PC-9 (cell line): ENCODE measurements around the gene SRSF1. TPM values are rescaled to one million over a fixed set of nuclear protein-coding genes. Genes with fewer than 3 reads are reported as not detected.
A peak's percentile ranks its signal among the peaks of the same experiment; 100 is the strongest.

Source experiments
- Bru-seq: library from RNA; stranded (reverse); fragments of 400-500 nt; gene quantifications from one replicate; lab custom pipeline; 2021; lab: Mats Ljungman, UMichigan
- BruChase-seq, 2 experiments: library from RNA; stranded (reverse); fragments of 400-500 nt; gene quantifications; one replicate each; lab custom pipeline; 2021; lab: Mats Ljungman, UMichigan
- BruUV-seq: library from RNA; stranded (reverse); fragments of 400-500 nt; replicated peaks from 2 replicates; lab custom pipeline; 2021; lab: Mats Ljungman, UMichigan
- CTCF ChIA-PET: fragments of 300-600 bp; sonication (Branson Sonifier 250); formaldehyde crosslinking; loops from one replicate; lab custom pipeline; 2022; ENCODE audit warnings: antibody characterized with exemption; lab: Charles Lee
- POLR2A ChIA-PET: fragments of 300-600 bp; sonication (Branson Sonifier 250); formaldehyde crosslinking; loops from one replicate; lab custom pipeline; 2022; ENCODE audit warnings: antibody characterized with exemption; ENCODE audit not compliant: unreplicated experiment; lab: Charles Lee
- DNase-seq, 2 experiments: peaks; one replicate each; pipeline versions ENCODE4 v3.0.0 to v3.0.0-alpha.2; 2015 to 2022; ENCODE audit warnings: mixed read lengths in 1 of 2
- H2AFZ ChIP-seq: fragments of 200-600 bp; sonication (generic); 2 replicates; pipeline ENCODE4 v1.8.1; 2017; ENCODE audit warnings: antibody characterized with exemption
- H3F3A ChIP-seq: fragments of 200-600 bp; sonication (generic); 2 replicates; pipeline ENCODE4 v1.8.1; 2017; ENCODE audit warnings: antibody characterized with exemption, mild to moderate bottlenecking, low read depth; ENCODE audit not compliant: insufficient read depth
- H3K27ac ChIP-seq: fragments of 200-600 bp; sonication (generic); 2 replicates; pipeline ENCODE4 v1.6.1; 2016; ENCODE audit warnings: mixed run types
- H3K27me3 ChIP-seq: fragments of 200-600 bp; sonication (generic); 2 replicates; pipeline ENCODE4 v1.6.1; 2016; ENCODE audit warnings: low read depth, mixed run types; ENCODE audit not compliant: insufficient read depth
- H3K36me3 ChIP-seq: fragments of 200-600 bp; sonication (generic); 2 replicates; pipeline ENCODE4 v1.6.1; 2016; ENCODE audit warnings: low read depth, mixed run types
- H3K4me1 ChIP-seq: fragments of 200-600 bp; sonication (generic); replicated peaks from 2 replicates; pipeline ENCODE4 v1.6.1; 2016; ENCODE audit warnings: mixed run types; ENCODE audit not compliant: insufficient read depth
- H3K4me2 ChIP-seq: fragments of 200-600 bp; sonication (generic); 2 replicates; pipeline ENCODE4 v1.6.1; 2017; ENCODE audit warnings: mixed run types
- H3K4me3 ChIP-seq: fragments of 200-600 bp; sonication (generic); 2 replicates; pipeline ENCODE4 v1.6.1; 2016; ENCODE audit warnings: mixed run types
- H3K79me2 ChIP-seq: fragments of 200-600 bp; sonication (generic); 2 replicates; pipeline ENCODE4 v1.6.1; 2017; ENCODE audit warnings: low read depth, mixed run types
- H3K9me2 ChIP-seq: fragments of 200-600 bp; sonication (generic); 2 replicates; pipeline ENCODE4 v1.8.1; 2017; ENCODE audit warnings: mild to moderate bottlenecking; ENCODE audit not compliant: insufficient read depth
- H3K9me3 ChIP-seq: fragments of 200-600 bp; sonication (generic); 2 replicates; pipeline ENCODE4 v1.8.1; 2016; ENCODE audit warnings: low read depth; ENCODE audit not compliant: insufficient read depth
- H4K20me1 ChIP-seq: fragments of 200-600 bp; sonication (generic); 2 replicates; pipeline ENCODE4 v1.8.1; 2017; ENCODE audit not compliant: insufficient read depth
- CTCF ChIP-seq: fragments of 200-600 bp; sonication (generic); conservative IDR thresholded peaks from 2 replicates; pipeline ENCODE4 v1.6.1; 2017; ENCODE audit warnings: mixed run types, antibody characterized with exemption, mild to moderate bottlenecking, moderate library complexity
- EZH2 ChIP-seq: fragments of 200-600 bp; sonication (generic); IDR thresholded peaks from 2 replicates; pipeline ENCODE4 v1.8.0; 2017; ENCODE audit warnings: antibody characterized with exemption, low read depth
- intact Hi-C: fragments of 100-400 bp; cut with micrococcal nuclease; formaldehyde crosslinking; loops from one replicate; pipeline ENCODE4 v1.10.0; 2022; ENCODE audit not compliant: unreplicated experiment
- long read RNA-seq: library from polyadenylated mRNA; stranded (forward); transcript quantifications from one replicate; pipeline ENCODE4 v2.0.0, GENCODE V29; 2022
- total RNA-seq: library from RNA; stranded (reverse); gene quantifications from 2 replicates; pipeline ENCODE4 v1.2.3, GENCODE V29; 2021

SRSF1 gene, protein sequence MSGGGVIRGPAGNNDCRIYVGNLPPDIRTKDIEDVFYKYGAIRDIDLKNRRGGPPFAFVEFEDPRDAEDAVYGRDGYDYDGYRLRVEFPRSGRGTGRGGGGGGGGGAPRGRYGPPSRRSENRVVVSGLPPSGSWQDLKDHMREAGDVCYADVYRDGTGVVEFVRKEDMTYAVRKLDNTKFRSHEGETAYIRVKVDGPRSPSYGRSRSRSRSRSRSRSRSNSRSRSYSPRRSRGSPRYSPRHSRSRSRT
- 210 and 278 TPM in 2 replicates for total RNA-seq
- percentile 99 among the genes with signal in this experiment for Bru-seq, nascent RNA
- percentile 100 among the genes with signal in this experiment for BruChase-seq, experiment 1, labeled RNA remaining after a 2-hour chase
- percentile 100 among the genes with signal in this experiment for BruChase-seq, experiment 2, labeled RNA remaining after a 6-hour chase
- long read RNA-seq, transcript SRSF1-201 (4 exons, 1,513 nt), result major isoform, 123 of 171 reads
- long read RNA-seq, transcript SRSF1-204 (4 exons, 1,720 nt), result minor isoform, 17 of 171 reads
- long read RNA-seq, partial matches to known transcripts, result 6 of 171 reads
- long read RNA-seq, other reads (novel, unspliced or antisense), result 21 of 171 reads

DNA sequence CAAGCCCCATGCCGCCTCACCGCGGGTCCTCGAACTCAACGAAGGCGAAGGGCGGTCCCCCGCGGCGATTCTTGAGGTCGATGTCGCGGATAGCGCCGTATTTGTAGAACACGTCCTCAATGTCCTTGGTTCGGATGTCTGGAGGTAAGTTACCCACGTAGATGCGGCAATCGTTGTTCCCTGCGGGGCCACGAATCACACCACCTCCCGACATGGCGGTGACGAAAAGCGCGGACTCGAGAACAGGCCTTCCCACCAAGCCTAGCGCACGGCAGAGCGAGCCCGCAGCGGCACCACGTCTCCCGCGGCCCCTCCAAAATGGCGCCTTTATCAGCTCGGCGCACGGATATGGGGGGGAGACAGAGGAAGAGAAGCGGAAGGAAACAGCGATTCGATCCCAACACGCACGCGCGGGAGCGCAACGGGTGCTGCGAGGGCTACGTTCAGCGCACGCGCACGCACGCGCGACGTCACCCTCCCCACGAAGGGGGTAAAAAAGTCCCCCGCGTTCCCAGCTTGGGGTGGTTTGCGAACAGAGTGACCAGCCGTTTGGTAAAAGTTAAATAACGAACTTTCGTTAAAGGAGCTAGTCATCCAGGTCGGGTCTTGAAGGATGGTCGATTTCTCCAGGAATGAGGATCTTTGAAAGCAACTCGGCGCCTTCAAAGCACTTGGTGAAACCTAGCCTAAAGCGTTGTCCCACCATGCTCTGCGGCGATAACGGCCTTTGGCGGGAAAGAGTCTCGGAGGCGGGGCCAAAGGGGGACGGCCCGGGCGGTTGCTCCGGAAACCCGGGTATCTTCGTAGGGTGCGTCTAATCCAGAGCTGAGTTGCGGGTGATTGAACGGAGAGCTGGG is at the start of gene SRSF1:
Gene SRSF1, minus strand, starts transcription at position 323 of the 857 bp plus-strand sequence. Its CDS starts 109 bp downstream, at position 214.
- ChIA-PET POLR2A (interaction anchor here (0.5 to 1.3 kb wide), 11 partner anchors 17 to 1325 kb away, joined by 3 to 9 read pairs (median 5); no protein-coding TSS in a partner anchor), CTCF (interaction anchor here (0.5 to 1.3 kb wide), 8 partner anchors 8 to 1090 kb away, joined by 3 to 5 read pairs (median 3); no protein-coding TSS in a partner anchor)
- TSS peak; percentile 59 for BruUV-seq
- Histone ChIP-seq H4K20me1 (peaks cover 41% of the 10 kb centered on the region), H3K27me3 (no peaks in the 10 kb centered on the region), H3K4me1 (peaks cover 38% of the 10 kb centered on the region), H3K9me2 (no peaks in the 10 kb centered on the region), H3F3A (peaks cover 53% of the 10 kb centered on the region), H2AFZ (peak within 1 kb of the TSS; percentile 92), H3K4me3 (peak within 1 kb of the TSS; percentile 95), H3K4me2 (peak within 1 kb of the TSS; percentile 97), H3K9me3 (no peaks in the 10 kb centered on the region), H3K79me2 (peaks cover 66% of the 10 kb centered on the region), H3K27ac (peak within 1 kb of the TSS; percentile 95), H3K36me3 (peaks cover 40% of the 10 kb centered on the region)
- peak; percentile 95 to 96 for DNase-seq
- 0 out of 2 replicates have a peak, but pooled peaks have one; percentile 8 for TF ChIP-seq CTCF
- TF ChIP-seq EZH2, result no peak
- intact Hi-C loops, result loop anchor here (1.0 to 10.0 kb wide), 4 partner anchors 16 to 762 kb away; no protein-coding TSS in a partner anchor

DNA sequence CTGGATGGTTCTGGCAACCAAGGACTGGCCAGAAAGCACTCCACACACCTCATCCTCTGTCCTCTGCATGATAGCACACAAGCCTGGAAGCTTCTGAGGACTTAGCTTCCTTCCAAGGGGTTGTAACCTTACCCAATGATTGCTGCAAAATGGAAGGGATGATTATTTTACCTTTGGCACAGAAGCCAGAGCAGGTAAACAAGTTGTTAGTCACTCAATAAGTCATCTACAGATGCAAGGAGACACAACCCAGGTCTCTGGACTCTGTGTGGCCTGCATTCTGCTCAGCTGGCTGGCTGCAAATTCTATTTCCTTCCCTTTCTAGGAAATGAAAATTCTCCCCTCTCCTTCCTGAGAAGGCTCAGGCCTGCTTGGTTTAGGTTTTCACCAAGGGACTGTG is 49.4 kb upstream of the SRSF1 start:
- Histone ChIP-seq H3K4me3 (no peak overlapping the region), H3K27ac (peak overlapping the region; percentile 20; the same call in 1 of the 2 replicates), H3K27me3 (no peaks in the 10 kb centered on the region), H3F3A (peaks cover 11% of the 10 kb centered on the region; the same call in 1 of the 2 replicates), H3K36me3 (no peaks in the 10 kb centered on the region), H4K20me1 (no peaks in the 10 kb centered on the region), H3K79me2 (no peaks in the 10 kb centered on the region), H3K4me2 (peak overlapping the region; percentile 50), H3K4me1 (peaks cover 18% of the 10 kb centered on the region), H2AFZ (0 out of 2 replicates have a peak overlapping the region, but pooled peaks have one; percentile 44), H3K9me2 (no peaks in the 10 kb centered on the region), H3K9me3 (no peaks in the 10 kb centered on the region)
- CTCF ChIA-PET, result no interaction called here
- intact Hi-C loops, result no loop called here
- TF ChIP-seq EZH2 (no peak), CTCF (no peak)
- POLR2A ChIA-PET, result no interaction called here
- BruUV-seq, result no TSS peak
- DNase-seq, result peak in 1 of 2 experiments; percentile 76

DNA sequence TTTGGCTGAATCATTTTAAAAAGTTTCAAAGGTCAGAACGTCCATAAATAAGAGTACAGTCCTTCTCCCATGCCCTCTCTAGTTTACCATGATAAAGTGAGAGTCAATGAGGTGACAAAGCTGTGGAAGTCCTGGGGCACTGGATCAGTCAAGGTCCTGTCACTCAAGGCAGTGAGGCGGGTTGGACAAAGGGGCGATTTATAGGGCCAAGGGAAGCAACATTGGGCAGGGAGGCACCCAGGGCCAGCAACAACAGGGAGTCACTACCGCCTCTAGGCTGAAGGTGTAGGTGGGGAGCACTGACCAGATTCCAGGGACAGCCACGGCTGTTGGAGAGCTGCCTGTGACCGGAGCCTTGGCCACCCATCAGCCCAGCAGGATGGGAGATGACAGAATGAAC is 47.6 kb upstream of the SRSF1 start:
- no peak overlapping the region for H3K4me2 ChIP-seq
- H3K4me3 ChIP-seq, result no peak overlapping the region
- ChIA-PET CTCF (no interaction called here), POLR2A (no interaction called here)
- no peak for TF ChIP-seq EZH2
- TF ChIP-seq CTCF, result no peak
- DNase-seq, result no peak
- peaks cover 11% of the 10 kb centered on the region; the same call in 1 of the 2 replicates for H3F3A ChIP-seq
- no TSS peak for BruUV-seq
- no peaks in the 10 kb centered on the region for H3K79me2 ChIP-seq
- H3K27ac ChIP-seq, result no peak overlapping the region
- H2AFZ ChIP-seq, result no peak overlapping the region
- H4K20me1 ChIP-seq, result no peaks in the 10 kb centered on the region
- no peaks in the 10 kb centered on the region for H3K36me3 ChIP-seq
- no peaks in the 10 kb centered on the region for H3K9me2 ChIP-seq
- intact Hi-C loops, result no loop called here
- no peaks in the 10 kb centered on the region for H3K9me3 ChIP-seq
- peaks cover 18% of the 10 kb centered on the region for H3K4me1 ChIP-seq
- H3K27me3 ChIP-seq, result no peaks in the 10 kb centered on the region
